SK-N-SH (cell line): ENCODE results near the gene MCC. TPM values are rescaled to one million over a fixed set of nuclear protein-coding genes. Genes with fewer than 3 reads are reported as not detected.

ENCODE experiments used
- CTCF ChIA-PET: fragments of 300-600, 350-600 bp; formaldehyde crosslinking; extraction: SDS; loops from one replicate; lab custom pipeline; 2021; lab: Yijun Ruan, JAX
- POLR2A ChIA-PET: fragments of 350-600 bp; sonication (Branson Sonifier 250); formaldehyde crosslinking; extraction: SDS; loops from one replicate; lab custom pipeline; 2020; ENCODE audit warnings: antibody characterized with exemption, inconsistent platforms; lab: Yijun Ruan, JAX
- DNase-seq: peaks from one replicate; pipeline ENCODE4 v3.0.0; 2012
- H2AFZ ChIP-seq: fragments of 200-600 bp; sonication (generic); 2 replicates; pipeline ENCODE4 v1.8.1; 2016; ENCODE audit warnings: antibody characterized with exemption, mild to moderate bottlenecking, low read depth
- H3F3A ChIP-seq: fragments of 200-600 bp; sonication (generic); replicated peaks from 2 replicates; pipeline ENCODE3; 2016; ENCODE audit warnings: antibody characterized with exemption, mild to moderate bottlenecking; ENCODE audit not compliant: insufficient read depth
- H3K27ac ChIP-seq, 2 experiments: fragments of 200-500 bp in 1 of 2; fragments of 200-600 bp in 1 of 2; sonication (Bioruptor generic) in 1 of 2; sonication (generic), shearing (Covaris generic) in 1 of 2; 2 replicates each; pipeline versions ENCODE4 v1.5.1 to v1.6.1; 2014 to 2016; ENCODE audit warnings: low read depth in 2 of 2, inconsistent platforms in 1 of 2, low read length in 1 of 2, mild to moderate bottlenecking in 1 of 2, mixed read lengths in 1 of 2
- H3K27me3 ChIP-seq: fragments of 200-600 bp; sonication (generic), shearing (Covaris generic); 2 replicates; pipeline ENCODE4 v1.6.1; 2016; ENCODE audit warnings: mixed run types; ENCODE audit not compliant: insufficient read depth
- H3K36me3 ChIP-seq, 2 experiments: fragments of 200-500 bp in 1 of 2; fragments of 200-600 bp in 1 of 2; sonication (Bioruptor generic) in 1 of 2; sonication (generic) in 1 of 2; replicated peaks in 1 of 2; 2 replicates each; pipeline versions ENCODE3 to v1.5.1; 2014 to 2016; ENCODE audit warnings: low read length in 1 of 2, mild to moderate bottlenecking in 1 of 2; ENCODE audit not compliant: insufficient read depth in 2 of 2, control insufficient read depth in 1 of 2
- H3K4me1 ChIP-seq, 2 experiments: fragments of 200-500 bp in 1 of 2; fragments of 200-600 bp in 1 of 2; sonication (Bioruptor generic) in 1 of 2; sonication (generic), shearing (Covaris generic) in 1 of 2; 2 replicates each; pipeline versions ENCODE4 v1.5.1 to v1.6.1; 2014 to 2016; ENCODE audit warnings: low read depth in 1 of 2, low read length in 1 of 2, mixed run types in 1 of 2; ENCODE audit not compliant: insufficient read depth in 2 of 2, control insufficient read depth in 1 of 2
- H3K4me2 ChIP-seq: fragments of 200-600 bp; sonication (generic), shearing (Covaris generic); 2 replicates; pipeline ENCODE4 v1.6.1; 2017; ENCODE audit warnings: mixed run types
- H3K4me3 ChIP-seq, 2 experiments: fragments of 200-500 bp in 1 of 2; fragments of 200-600 bp in 1 of 2; sonication (Bioruptor generic) in 1 of 2; sonication (generic), shearing (Covaris generic) in 1 of 2; 2 replicates each; pipeline versions ENCODE4 v1.5.1 to v1.8.1; 2014 to 2016; ENCODE audit warnings: low read depth in 2 of 2, inconsistent platforms in 1 of 2, low read length in 1 of 2, mild to moderate bottlenecking in 1 of 2, mixed read lengths in 1 of 2, moderate library complexity in 1 of 2
- H3K79me2 ChIP-seq: fragments of 200-600 bp; sonication (generic); 2 replicates; pipeline ENCODE4 v1.8.1; 2017; ENCODE audit warnings: mild to moderate bottlenecking; ENCODE audit not compliant: insufficient read depth
- H3K9ac ChIP-seq: fragments of 200-600 bp; sonication (generic); 2 replicates; pipeline ENCODE4 v1.6.1; 2017; ENCODE audit warnings: mixed run types
- H3K9me2 ChIP-seq: fragments of 200-600 bp; sonication (generic); 2 replicates; pipeline ENCODE4 v1.6.1; 2017; ENCODE audit warnings: mixed run types
- H3K9me3 ChIP-seq: fragments of 200-600 bp; sonication (generic); 2 replicates; pipeline ENCODE4 v1.6.1; 2017; ENCODE audit warnings: mixed run types, mild to moderate bottlenecking, moderate library complexity
- H4K20me1 ChIP-seq: fragments of 200-600 bp; sonication (generic); 2 replicates; pipeline ENCODE4 v1.6.1; 2017; ENCODE audit warnings: mild to moderate bottlenecking, mixed run types; ENCODE audit not compliant: insufficient read depth
- CHD2 ChIP-seq: fragments of 150-350 bp; IDR thresholded peaks from 2 replicates; pipeline ENCODE4 v1.6.1; 2018; ENCODE audit warnings: low read length; ENCODE audit not compliant: partially characterized antibody
- EP300 ChIP-seq, 2 experiments: IDR thresholded peaks; 2 replicates each; pipeline versions ENCODE4 v1.4.0 to v1.6.1; 2012; ENCODE audit warnings: borderline replicate concordance in 1 of 2, low read depth in 1 of 2, low read length in 1 of 2
- EZH2phosphoT487 ChIP-seq: fragments of 200-600 bp; sonication (generic); IDR thresholded peaks from 2 replicates; pipeline ENCODE4 v1.6.1; 2017; ENCODE audit warnings: low read depth, mixed run types, mild to moderate bottlenecking, antibody characterized with exemption, moderate library complexity, borderline replicate concordance
- FOSL2 ChIP-seq: IDR thresholded peaks from 2 replicates; pipeline ENCODE4 v1.4.0; 2012; ENCODE audit warnings: low read depth, mild to moderate bottlenecking, moderate library complexity, borderline replicate concordance
- FOXJ3 ChIP-seq: sonication (generic); formaldehyde crosslinking; IDR thresholded peaks from 2 replicates; pipeline ENCODE4 v1.5.1; 2020; ENCODE audit warnings: mild to moderate bottlenecking, missing genetic modification reagents
- IRF3 ChIP-seq: fragments of 150-350 bp; IDR thresholded peaks from 2 replicates; pipeline ENCODE4 v1.6.1; 2016; ENCODE audit warnings: mild to moderate bottlenecking, low read depth, low read length
- JUND ChIP-seq: IDR thresholded peaks from 2 replicates; pipeline ENCODE4 v1.4.0; 2012
- MEF2A ChIP-seq: IDR thresholded peaks from 2 replicates; pipeline ENCODE4 v1.4.0; 2012; ENCODE audit warnings: low read depth, borderline replicate concordance
- MXI1 ChIP-seq: IDR thresholded peaks from 2 replicates; pipeline ENCODE4 v1.6.1; 2012; ENCODE audit warnings: mild to moderate bottlenecking, low read depth, low read length, improper control_type of control experiment
- NRF1 ChIP-seq: IDR thresholded peaks from 2 replicates; pipeline ENCODE4 v1.6.1; 2012; ENCODE audit warnings: low read depth, mild to moderate bottlenecking, low read length
- RAD21 ChIP-seq: IDR thresholded peaks from 2 replicates; pipeline ENCODE4 v1.6.1; 2012; ENCODE audit warnings: mild to moderate bottlenecking, low read length
- RFX5 ChIP-seq: IDR thresholded peaks from 2 replicates; pipeline ENCODE4 v1.6.1; 2012; ENCODE audit warnings: mild to moderate bottlenecking, improper control_type of control experiment, low read length
- RXRA ChIP-seq: IDR thresholded peaks from 2 replicates; pipeline ENCODE4 v1.4.0; 2012; ENCODE audit warnings: low read depth, mild to moderate bottlenecking, borderline replicate concordance
- SIN3A ChIP-seq: IDR thresholded peaks from 2 replicates; pipeline ENCODE4 v1.6.1; 2012; ENCODE audit warnings: low read depth, mild to moderate bottlenecking, low read length, moderate library complexity, borderline replicate concordance
- TAF1 ChIP-seq: IDR thresholded peaks from 2 replicates; pipeline ENCODE4 v1.6.1; 2012; ENCODE audit warnings: low read depth, mild to moderate bottlenecking, low read length, moderate library complexity, borderline replicate concordance
- TCF12 ChIP-seq: IDR thresholded peaks from 2 replicates; pipeline ENCODE4 v1.4.0; 2012
- TEAD4 ChIP-seq: IDR thresholded peaks from 2 replicates; pipeline ENCODE4 v1.4.0; 2012; ENCODE audit warnings: mild to moderate bottlenecking, borderline replicate concordance; ENCODE audit not compliant: insufficient read depth
- USF1 ChIP-seq: IDR thresholded peaks from 2 replicates; pipeline ENCODE4 v1.4.0; 2012; ENCODE audit warnings: low read depth, borderline replicate concordance
- USF2 ChIP-seq: fragments of 150-350 bp; IDR thresholded peaks from 2 replicates; pipeline ENCODE4 v1.6.1; 2017; ENCODE audit warnings: antibody characterized with exemption, low read length, low read depth, borderline replicate concordance
- WGBS: methylation state at CpG from one replicate; pipeline ENCODE4 v1.1.6; 2017; ENCODE audit warnings: low lambda C conversion rate; 5-methylcytosine and 5-hydroxymethylcytosine counted together
- polyA plus RNA-seq, 3 experiments: library from polyadenylated mRNA; depleted of rRNA; stranded (reverse); fragments of >200 nt; gene quantifications; 2 replicates each; pipeline ENCODE4 v1.2.3, GENCODE V29; 2012

MCC gene
- polyA plus RNA-seq, 1 of the 3 experiments (the other 2 are of a cell fraction) = 3.6 TPM

- POLR2A ChIA-PET = no interaction called here
- no peaks in the 10 kb centered on the region for H3K36me3 ChIP-seq
- no peak overlapping the region for H3K4me3 ChIP-seq
- no peak overlapping the region for H3K27ac ChIP-seq
- H2AFZ ChIP-seq = no peak overlapping the region
- no peaks in the 10 kb centered on the region for H4K20me1 ChIP-seq
- no peak for DNase-seq
- 73% methylated on average over 8 of the region's 9 CpGs for WGBS
- CTCF ChIA-PET = no interaction called here
- H3K27me3 ChIP-seq = no peaks in the 10 kb centered on the region
- H3K9me3 ChIP-seq = no peaks in the 10 kb centered on the region
- no peaks in the 10 kb centered on the region for H3F3A ChIP-seq
- H3K9ac ChIP-seq = no peak overlapping the region
- TF ChIP-seq USF2 (no peak), USF1 (no peak), CHD2 (no peak), TEAD4 (no peak), TAF1 (no peak), JUND (no peak), FOSL2 (no peak), IRF3 (no peak)
- no peaks in the 10 kb centered on the region for H3K9me2 ChIP-seq
- H3K4me2 ChIP-seq = no peak overlapping the region
- H3K79me2 ChIP-seq = no peaks in the 10 kb centered on the region
- H3K4me1 ChIP-seq = peaks cover 0 to 37% of the 10 kb centered on the region in 2 experiments; a peak in 2 of 4 replicates
Measured at GRCh38 chr5:113215401-113216060, 272.7 kb downstream of the MCC start.

GRCh38 chr5:113214606-113215323 is 273.5 kb downstream of the MCC start:
- CTCF ChIA-PET = interaction anchor here (1.3 kb wide), 1 partner anchor 13 kb away, joined by 3 read pairs; no protein-coding TSS in a partner anchor

More at GRCh38 chr5:113214606-113215323, 273.5 kb downstream of the MCC start:
- Histone ChIP-seq H3K9me3 (no peaks in the 10 kb centered on the region), H3K79me2 (no peaks in the 10 kb centered on the region), H3K9me2 (no peaks in the 10 kb centered on the region), H4K20me1 (no peaks in the 10 kb centered on the region), H3K4me2 (no peak overlapping the region), H2AFZ (no peak overlapping the region), H3K4me3 (no peak overlapping the region), H3K27ac (no peak overlapping the region), H3K9ac (no peak overlapping the region), H3K4me1 (peaks cover 0 to 37% of the 10 kb centered on the region in 2 experiments; a peak in 2 of 4 replicates), H3F3A (no peaks in the 10 kb centered on the region), H3K36me3 (no peaks in the 10 kb centered on the region), H3K27me3 (no peaks in the 10 kb centered on the region)
- no peak for TF ChIP-seq RXRA
- no peak for TF ChIP-seq RFX5
- no peak for TF ChIP-seq TEAD4
- no peak for TF ChIP-seq TCF12
- TF ChIP-seq SIN3A = no peak
- TF ChIP-seq EZH2phosphoT487 = no peak
- no peak for TF ChIP-seq MEF2A
- no peak for TF ChIP-seq NRF1
- no peak for TF ChIP-seq EP300 (IDR thresholded peaks at IDR 0.05; ENCODE audit: borderline replicate concordance in 1 of 2, low read depth in 1 of 2, low read length in 1 of 2)
- TF ChIP-seq FOXJ3 (CRISPR knock-in tag) = no peak
- TF ChIP-seq RAD21 = no peak
- TF ChIP-seq MXI1 = no peak
- POLR2A ChIA-PET = no interaction called here
- no peak for DNase-seq
- 86% methylated on average over 1 of the region's 1 CpG for WGBS
